ENCODE data around the gene DIAPH3.
A peak's percentile ranks its signal among the peaks of the same experiment; 100 is the strongest.

Gene DIAPH3

GRCh38 chr13:59962343-59962742 is 201.4 kb downstream of the DIAPH3 start:
- H3K4me3 ChIP-seq (ENCODE audit: control insufficient read depth, low read depth, low read length), result no peak overlapping the region
- TF ChIP-seq CTCF (conservative IDR thresholded peaks at IDR 0.05; ENCODE audit: control insufficient read depth, insufficient read depth, low read depth, low read length), result no peak
- DNase-seq (ENCODE audit: low read depth), result no peak

DNA sequence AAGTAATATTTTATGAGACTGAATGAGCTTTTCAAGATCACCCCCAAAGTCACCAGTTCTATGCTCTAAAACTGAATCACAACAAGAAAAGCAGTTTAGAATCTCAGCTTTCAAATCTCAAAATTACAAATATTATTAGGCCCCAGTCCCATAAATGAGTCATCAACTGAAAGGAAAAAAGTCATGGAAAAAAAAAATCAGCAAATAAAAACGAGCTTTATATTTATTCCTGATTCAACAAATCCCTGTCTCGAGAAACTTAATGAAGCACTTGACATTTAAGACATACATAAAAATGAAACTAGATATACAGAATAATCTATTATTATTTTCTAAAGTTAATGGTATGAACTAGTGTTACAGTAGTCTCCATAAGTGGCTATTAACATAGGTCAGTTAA is 203.0 kb downstream of the DIAPH3 start:
- peak; percentile 4 for DNase-seq (ENCODE audit: low read depth)
- no peak overlapping the region for H3K4me3 ChIP-seq (ENCODE audit: control insufficient read depth, low read depth, low read length)
- TF ChIP-seq CTCF (conservative IDR thresholded peaks at IDR 0.05; ENCODE audit: control insufficient read depth, insufficient read depth, low read depth, low read length), result no peak

DNA sequence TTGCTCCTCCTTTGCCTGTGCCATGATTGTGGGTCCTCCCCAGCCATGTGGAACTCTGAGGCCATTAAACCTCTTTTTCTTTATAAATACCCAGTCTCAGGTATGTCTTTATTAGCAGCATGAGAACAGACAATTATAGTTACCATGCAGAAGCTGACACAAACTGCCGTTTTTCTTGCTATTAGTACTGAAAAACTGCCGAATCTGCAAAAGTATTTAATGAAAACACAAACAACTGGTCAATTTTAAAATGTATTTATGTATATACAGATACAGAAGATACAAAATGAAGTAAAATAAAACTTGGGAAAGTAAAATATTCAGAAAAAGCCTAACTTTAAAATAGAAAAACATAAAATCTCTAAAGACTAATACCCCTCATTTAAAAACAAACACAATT is 206.3 kb downstream of the DIAPH3 start:
- no peak for DNase-seq (ENCODE audit: low read depth)
- H3K4me3 ChIP-seq (ENCODE audit: control insufficient read depth, low read depth, low read length), result no peak overlapping the region
- TF ChIP-seq CTCF (conservative IDR thresholded peaks at IDR 0.05; ENCODE audit: control insufficient read depth, insufficient read depth, low read depth, low read length), result no peak

GRCh38 chr13:59954601-59955000 is 209.1 kb downstream of the DIAPH3 start:
- H3K4me3 ChIP-seq (ENCODE audit: control insufficient read depth, low read depth, low read length), result no peak overlapping the region
- no peak for DNase-seq (ENCODE audit: low read depth)
- TF ChIP-seq CTCF (conservative IDR thresholded peaks at IDR 0.05; ENCODE audit: control insufficient read depth, insufficient read depth, low read depth, low read length), result no peak

- no peak for TF ChIP-seq CTCF (conservative IDR thresholded peaks at IDR 0.05; ENCODE audit: control insufficient read depth, insufficient read depth, low read depth, low read length)
- no peak overlapping the region for H3K4me3 ChIP-seq (ENCODE audit: control insufficient read depth, low read depth, low read length)
- no peak for DNase-seq (ENCODE audit: low read depth)
Measured at GRCh38 chr13:59951011-59951410, 212.7 kb downstream of the DIAPH3 start.

DNA sequence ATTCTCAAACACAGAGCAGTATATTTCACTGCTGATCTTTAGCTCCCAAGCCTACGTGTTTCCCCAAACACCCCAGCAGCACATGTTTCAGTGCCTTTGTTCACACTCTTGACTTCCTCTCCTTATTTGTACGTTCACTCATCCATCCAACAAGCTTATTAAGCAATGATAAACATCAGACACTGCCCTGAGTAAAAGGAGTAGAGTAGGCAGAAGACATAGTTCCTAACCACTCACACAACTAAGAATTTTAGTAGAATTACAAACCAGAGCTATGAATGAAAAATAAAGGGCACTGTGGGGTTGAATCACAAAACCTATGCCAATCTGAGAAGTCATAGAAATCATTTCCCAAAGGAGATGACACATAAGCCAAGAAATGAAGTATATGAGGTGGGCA is 213.5 kb downstream of the DIAPH3 start:
- DNase-seq (ENCODE audit: low read depth), result peak; percentile 33
- H3K4me3 ChIP-seq (ENCODE audit: control insufficient read depth, low read depth, low read length), result no peak overlapping the region
- TF ChIP-seq CTCF (conservative IDR thresholded peaks at IDR 0.05; ENCODE audit: control insufficient read depth, insufficient read depth, low read depth, low read length), result no peak

DNA sequence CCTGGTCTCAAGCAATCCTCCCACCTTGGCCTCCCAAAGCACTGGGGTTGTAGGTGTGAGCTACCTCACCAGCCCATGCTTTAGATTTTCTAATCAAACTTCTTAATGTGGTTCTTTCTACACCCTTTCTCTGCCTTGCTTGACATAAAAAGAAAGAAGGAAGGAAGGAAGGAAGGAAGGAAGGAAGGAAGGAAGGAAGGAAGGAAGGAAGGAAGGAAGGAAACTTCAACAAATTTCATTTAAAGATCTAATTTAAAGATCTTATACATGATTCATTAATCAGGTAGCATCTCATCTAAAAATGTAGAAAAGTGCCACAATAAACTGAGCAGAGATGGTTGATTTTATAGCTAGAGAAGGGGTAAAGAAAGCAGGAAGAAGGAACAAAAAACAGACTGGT is 215.0 kb downstream of the DIAPH3 start:
- H3K4me3 ChIP-seq (ENCODE audit: control insufficient read depth, low read depth, low read length), result no peak overlapping the region
- no peak for TF ChIP-seq CTCF (conservative IDR thresholded peaks at IDR 0.05; ENCODE audit: control insufficient read depth, insufficient read depth, low read depth, low read length)
- DNase-seq (ENCODE audit: low read depth), result no peak
